ENCODE measurements around the gene SEPHS1. TPM values are rescaled to one million over a fixed set of nuclear protein-coding genes. Genes with fewer than 3 reads are reported as not detected.

The SEPHS1 gene
- total and polyA plus RNA-seq, 3 experiments from 2014 or later = 22.4 to 59.4 (median 52.0) TPM

DNA sequence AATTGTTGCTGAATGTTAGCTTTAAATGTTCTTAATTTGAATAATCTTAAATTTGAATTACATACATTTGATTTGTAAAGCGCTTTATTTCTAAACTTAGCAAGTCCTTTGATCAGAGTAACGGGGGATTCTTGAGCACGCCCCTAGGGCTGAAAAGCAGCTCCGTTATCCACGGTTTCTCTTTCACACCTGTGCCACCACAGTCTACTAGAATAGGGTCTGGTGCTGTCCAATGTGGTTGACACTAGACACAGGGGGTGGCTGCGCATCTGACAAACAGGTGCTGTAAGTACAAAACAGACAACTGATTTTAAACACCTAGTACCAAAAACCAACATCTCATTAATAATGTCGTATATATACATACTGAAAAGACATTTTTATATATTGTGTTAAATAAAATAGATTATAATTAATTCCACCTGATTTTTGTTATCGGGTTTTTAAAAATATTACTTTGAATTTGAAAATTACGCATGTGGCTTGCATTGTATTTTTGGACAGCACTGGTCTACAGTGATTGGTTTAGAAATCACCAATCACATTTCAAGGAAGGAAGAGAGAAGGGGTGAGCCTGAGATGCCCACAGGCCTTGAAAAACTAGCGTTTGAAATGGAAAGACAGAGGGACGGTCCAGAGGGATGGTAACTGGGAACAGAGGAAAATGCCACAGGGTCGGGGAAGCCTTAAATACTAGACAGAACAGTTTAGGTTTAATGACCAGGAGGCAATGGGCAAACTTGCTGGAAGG is 7.3 kb downstream of the SEPHS1 start:
- no peak overlapping the region for H3K4me3 ChIP-seq (ENCODE audit: low read length)
- H3K27me3 Mint-ChIP-seq = no peaks in the 10 kb centered on the region
- H3K4me1 Mint-ChIP-seq = peaks cover 28 to 57% (median 52%) of the 10 kb centered on the region in 3 donors
- ChIA-PET CTCF (interaction anchor here (1.1 to 2.5 kb wide), 2 partner anchors 8 to 38 kb away, joined by 3 to 6 read pairs; no protein-coding TSS in a partner anchor), POLR2A (interaction anchor here (1.1 kb wide), 1 partner anchor 38 kb away, joined by 3 read pairs; no protein-coding TSS in a partner anchor)
- no peaks in the 10 kb centered on the region for H3K9me3 ChIP-seq (ENCODE audit: low read length)
- H3K4me1 ChIP-seq (ENCODE audit: insufficient read depth, low read length) = peaks cover 10% of the 10 kb centered on the region
- peak; percentile 22 to 66 (median 27) for DNase-seq
- peak overlapping the region; percentile 36 to 72 (median 63) for H3K4me3 Mint-ChIP-seq
- no peaks in the 10 kb centered on the region for H3K9me3 Mint-ChIP-seq
- H3K36me3 ChIP-seq (ENCODE audit: insufficient read depth, low read length) = no peaks in the 10 kb centered on the region
- H3K27ac Mint-ChIP-seq = peak overlapping the region in 6 of 8 donors; percentile 55 to 84 (median 71)
- H3K27ac ChIP-seq (ENCODE audit: low read depth, low read length) = no peak overlapping the region
- H3K36me3 Mint-ChIP-seq = peaks cover 0 to 44% (median 8%) of the 10 kb centered on the region in 3 donors
- no peaks in the 10 kb centered on the region for H3K27me3 ChIP-seq (ENCODE audit: insufficient read depth, low read length, poor library complexity, severe bottlenecking)

DNA sequence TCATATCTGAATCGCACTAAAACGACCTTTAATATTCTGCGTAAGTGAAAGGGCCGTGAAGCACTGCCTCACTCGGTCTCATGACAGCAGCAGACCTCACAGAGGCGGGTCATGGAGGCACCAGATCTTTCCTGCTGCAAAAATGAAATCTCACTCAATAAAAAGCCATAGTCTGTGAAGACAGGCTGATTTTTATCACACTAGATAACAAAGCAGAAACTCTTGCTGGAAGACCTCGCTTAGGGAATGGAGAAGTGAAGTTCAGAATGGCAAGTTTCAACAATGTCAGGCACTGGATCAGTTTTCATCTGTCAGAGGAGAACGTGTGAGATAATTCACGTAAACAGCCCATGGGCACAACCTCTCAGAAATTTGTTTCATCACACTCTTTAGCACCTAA is 8.0 kb downstream of the SEPHS1 start:
- Mint-ChIP-seq H3K9me3 (no peaks in the 10 kb centered on the region), H3K4me3 (peak overlapping the region in 6 of 7 donors; percentile 21 to 74 (median 59)), H3K27me3 (no peaks in the 10 kb centered on the region), H3K36me3 (peaks cover 0 to 48% (median 8%) of the 10 kb centered on the region in 3 donors), H3K4me1 (peaks cover 25 to 49% (median 45%) of the 10 kb centered on the region in 3 donors), H3K27ac (peak overlapping the region in 6 of 8 donors; percentile 17 to 83 (median 62))
- no peak for DNase-seq
- Histone ChIP-seq H3K4me1 (ENCODE audit: insufficient read depth, low read length) (peaks cover 10% of the 10 kb centered on the region), H3K4me3 (ENCODE audit: low read length) (no peak overlapping the region), H3K27me3 (ENCODE audit: insufficient read depth, low read length, poor library complexity, severe bottlenecking) (no peaks in the 10 kb centered on the region), H3K9me3 (ENCODE audit: low read length) (no peaks in the 10 kb centered on the region), H3K27ac (ENCODE audit: low read depth, low read length) (no peak overlapping the region), H3K36me3 (ENCODE audit: insufficient read depth, low read length) (no peaks in the 10 kb centered on the region)
- CTCF ChIA-PET = interaction anchor here (1.1 kb wide), 1 partner anchor 9 kb away, joined by 3 read pairs; no protein-coding TSS in a partner anchor
- POLR2A ChIA-PET = interaction anchor here (1.1 kb wide), 1 partner anchor 38 kb away, joined by 3 read pairs; no protein-coding TSS in a partner anchor

DNA sequence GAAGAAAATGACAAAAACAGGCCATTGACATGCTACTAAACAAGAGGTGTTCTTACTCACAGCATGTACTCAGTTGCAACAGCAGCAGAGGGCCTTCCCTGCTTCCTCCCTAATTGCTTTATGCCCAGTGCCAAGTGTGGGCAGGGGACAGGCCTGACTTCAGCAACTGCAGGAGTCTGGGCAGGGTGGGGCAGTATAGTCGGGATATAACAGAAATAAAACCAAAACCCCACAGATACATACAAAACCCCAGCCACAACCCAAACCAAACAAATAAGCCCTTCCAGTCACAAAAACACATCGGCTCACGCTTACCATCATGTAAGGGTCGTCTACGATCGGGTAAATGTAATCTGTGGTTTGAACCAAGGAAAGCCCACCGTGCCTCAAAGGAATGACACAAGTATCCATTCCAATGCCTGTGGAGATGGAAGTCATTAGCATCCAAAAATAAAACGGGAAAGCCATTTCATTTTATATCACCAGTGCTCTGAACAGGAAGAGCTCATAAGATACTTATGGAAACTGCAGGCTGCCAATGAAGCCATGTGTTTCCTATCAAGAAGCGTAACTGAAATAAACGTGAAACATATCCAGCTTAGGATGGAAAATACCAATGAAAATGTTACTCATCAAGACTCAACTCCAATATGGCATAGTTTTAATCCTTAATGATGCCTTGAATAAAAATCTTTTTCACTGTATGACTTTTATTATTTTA is 9.5 kb downstream of the SEPHS1 start:
- no peaks in the 10 kb centered on the region for H3K9me3 Mint-ChIP-seq
- peaks cover 18 to 39% (median 32%) of the 10 kb centered on the region in 3 donors for H3K4me1 Mint-ChIP-seq
- no peak overlapping the region for H3K27ac ChIP-seq (ENCODE audit: low read depth, low read length)
- H3K27me3 ChIP-seq (ENCODE audit: insufficient read depth, low read length, poor library complexity, severe bottlenecking) = no peaks in the 10 kb centered on the region
- DNase-seq = no peak
- ChIA-PET POLR2A (no interaction called here), CTCF (no interaction called here)
- H3K36me3 Mint-ChIP-seq = peaks cover 0 to 56% (median 8%) of the 10 kb centered on the region in 3 donors
- H3K4me1 ChIP-seq (ENCODE audit: insufficient read depth, low read length) = peaks cover 10% of the 10 kb centered on the region
- peak overlapping the region in 1 of 7 donors; percentile 45 for H3K4me3 Mint-ChIP-seq
- H3K27ac Mint-ChIP-seq = no peak overlapping the region
- H3K4me3 ChIP-seq (ENCODE audit: low read length) = no peak overlapping the region
- H3K9me3 ChIP-seq (ENCODE audit: low read length) = no peaks in the 10 kb centered on the region
- no peaks in the 10 kb centered on the region for H3K27me3 Mint-ChIP-seq
- H3K36me3 ChIP-seq (ENCODE audit: insufficient read depth, low read length) = no peaks in the 10 kb centered on the region

DNA sequence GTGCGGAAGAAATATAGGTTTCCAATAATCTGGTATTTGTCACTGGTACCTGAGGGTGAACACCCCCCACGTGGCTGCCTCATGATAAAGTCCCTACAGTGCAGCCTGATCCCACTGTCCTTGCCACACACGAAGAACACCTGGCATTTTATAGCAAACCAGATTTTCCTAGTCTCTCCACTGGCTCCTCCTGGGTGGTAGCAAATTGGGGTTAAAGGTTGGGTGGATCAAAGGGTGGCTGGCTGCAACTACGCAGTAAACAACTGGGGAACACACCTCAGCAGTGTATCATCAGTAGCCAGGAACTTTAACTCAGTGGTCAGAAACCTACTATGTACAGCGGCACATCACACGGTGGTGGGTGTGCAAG is 10.3 kb downstream of the SEPHS1 start:
- H3K27me3 Mint-ChIP-seq = no peaks in the 10 kb centered on the region
- Histone ChIP-seq H3K4me1 (ENCODE audit: insufficient read depth, low read length) (peaks cover 10% of the 10 kb centered on the region), H3K27me3 (ENCODE audit: insufficient read depth, low read length, poor library complexity, severe bottlenecking) (no peaks in the 10 kb centered on the region), H3K36me3 (ENCODE audit: insufficient read depth, low read length) (no peaks in the 10 kb centered on the region), H3K4me3 (ENCODE audit: low read length) (no peak overlapping the region), H3K9me3 (ENCODE audit: low read length) (no peaks in the 10 kb centered on the region), H3K27ac (ENCODE audit: low read depth, low read length) (no peak overlapping the region)
- DNase-seq = no peak
- ChIA-PET CTCF (no interaction called here), POLR2A (no interaction called here)
- H3K27ac Mint-ChIP-seq = no peak overlapping the region
- H3K9me3 Mint-ChIP-seq = no peaks in the 10 kb centered on the region
- H3K36me3 Mint-ChIP-seq = peaks cover 0 to 56% (median 8%) of the 10 kb centered on the region in 3 donors
- peak overlapping the region in 1 of 7 donors; percentile 45 for H3K4me3 Mint-ChIP-seq
- H3K4me1 Mint-ChIP-seq = peaks cover 18 to 38% (median 31%) of the 10 kb centered on the region in 3 donors

DNA sequence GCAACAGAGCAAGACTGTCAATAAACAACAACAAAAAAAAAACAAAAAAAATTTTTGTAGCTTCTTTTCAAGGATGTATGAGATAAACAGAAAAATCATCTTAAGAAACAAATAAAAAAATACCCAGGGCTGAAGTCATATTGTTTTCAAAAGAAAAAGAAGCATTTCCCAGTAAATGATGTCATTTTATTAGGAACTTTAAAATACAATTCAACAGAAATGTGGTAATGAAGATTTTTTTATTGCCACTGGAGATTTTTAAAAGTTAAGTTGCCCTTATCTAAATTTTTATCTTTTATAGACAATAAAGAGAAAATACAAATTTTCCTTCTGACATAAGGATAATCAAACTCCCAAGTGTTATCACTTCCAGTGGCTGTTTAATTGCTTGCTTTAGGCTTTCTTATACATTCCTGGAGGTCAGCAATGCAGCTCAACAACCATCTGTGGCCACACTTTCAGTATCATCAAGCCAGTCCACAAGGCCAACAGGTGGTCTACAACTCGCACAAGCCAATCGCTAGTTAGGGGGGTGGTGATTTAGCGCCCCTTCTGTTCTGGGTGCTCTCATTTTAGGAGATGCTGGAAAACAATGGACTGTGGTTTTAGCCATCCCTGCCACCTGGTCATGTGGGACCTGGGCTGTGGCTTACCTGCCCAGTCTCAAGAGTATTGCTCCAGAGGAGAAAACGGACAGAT is 10.8 kb downstream of the SEPHS1 start:
- H3K27ac ChIP-seq (ENCODE audit: low read depth, low read length) = no peak overlapping the region
- CTCF ChIA-PET = no interaction called here
- Mint-ChIP-seq H3K27me3 (no peaks in the 10 kb centered on the region), H3K27ac (no peak overlapping the region), H3K36me3 (peaks cover 0 to 60% (median 10%) of the 10 kb centered on the region in 3 donors), H3K4me1 (peaks cover 18 to 35% (median 31%) of the 10 kb centered on the region in 3 donors), H3K9me3 (no peaks in the 10 kb centered on the region), H3K4me3 (peak overlapping the region in 1 of 7 donors; percentile 59)
- H3K27me3 ChIP-seq (ENCODE audit: insufficient read depth, low read length, poor library complexity, severe bottlenecking) = no peaks in the 10 kb centered on the region
- no peaks in the 10 kb centered on the region for H3K36me3 ChIP-seq (ENCODE audit: insufficient read depth, low read length)
- no peak for DNase-seq
- no peak overlapping the region for H3K4me3 ChIP-seq (ENCODE audit: low read length)
- H3K4me1 ChIP-seq (ENCODE audit: insufficient read depth, low read length) = peaks cover 10% of the 10 kb centered on the region
- H3K9me3 ChIP-seq (ENCODE audit: low read length) = no peaks in the 10 kb centered on the region
- POLR2A ChIA-PET = interaction anchor here (1.1 kb wide), 1 partner anchor 37 kb away, joined by 4 read pairs; the partner anchor contains the start of gene PHYH

DNA sequence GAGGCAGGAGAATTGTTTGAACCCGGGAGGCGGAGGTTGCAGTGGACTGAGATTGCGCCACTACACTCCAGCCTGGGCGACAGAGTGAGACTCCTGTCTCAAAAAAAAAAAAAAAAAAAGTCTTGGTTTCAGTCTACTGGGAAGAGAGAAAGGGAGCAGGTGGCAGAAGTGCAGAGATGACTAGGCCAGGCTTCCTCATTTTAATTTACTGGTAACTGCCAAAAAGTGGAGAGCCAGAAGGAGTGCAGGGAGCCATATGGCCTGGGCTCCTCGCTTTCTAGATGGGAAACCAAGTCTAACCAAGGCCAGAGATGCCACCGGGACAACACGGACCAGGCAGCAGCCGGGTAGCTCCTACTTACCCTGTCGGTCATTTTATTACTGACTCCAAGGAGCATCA is 12.2 kb downstream of the SEPHS1 start:
- ChIA-PET CTCF (no interaction called here), POLR2A (no interaction called here)
- Histone ChIP-seq H3K27me3 (ENCODE audit: insufficient read depth, low read length, poor library complexity, severe bottlenecking) (no peaks in the 10 kb centered on the region), H3K27ac (ENCODE audit: low read depth, low read length) (no peak overlapping the region), H3K4me1 (ENCODE audit: insufficient read depth, low read length) (peaks cover 10% of the 10 kb centered on the region), H3K9me3 (ENCODE audit: low read length) (no peaks in the 10 kb centered on the region), H3K4me3 (ENCODE audit: low read length) (no peak overlapping the region), H3K36me3 (ENCODE audit: insufficient read depth, low read length) (peaks cover 6% of the 10 kb centered on the region)
- no peak for DNase-seq
- Mint-ChIP-seq H3K4me3 (no peak overlapping the region), H3K9me3 (no peaks in the 10 kb centered on the region), H3K27ac (no peak overlapping the region), H3K27me3 (no peaks in the 10 kb centered on the region), H3K4me1 (peaks cover 15 to 29% (median 28%) of the 10 kb centered on the region in 3 donors), H3K36me3 (peaks cover 7 to 72% (median 19%) of the 10 kb centered on the region in 3 donors)

DNA sequence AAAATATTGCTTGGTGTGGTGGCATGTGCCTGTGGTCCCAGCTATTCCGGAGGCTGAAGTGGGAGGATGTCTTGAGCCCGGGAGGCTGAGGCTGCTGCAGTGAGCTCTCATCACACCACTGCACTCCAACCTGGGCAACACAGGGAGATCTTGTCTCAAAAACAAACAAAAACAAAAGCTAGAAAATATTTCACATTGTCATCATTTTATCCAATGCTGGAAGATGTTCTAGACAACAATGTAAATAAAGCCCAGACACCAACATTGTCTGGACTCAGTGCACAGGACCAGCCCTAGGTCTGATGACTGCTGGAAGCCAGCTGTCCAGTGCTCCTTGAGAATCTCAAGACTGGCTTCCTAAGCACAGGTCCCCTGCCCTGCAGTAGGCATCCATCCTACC is 13.5 kb downstream of the SEPHS1 start:
- no peaks in the 10 kb centered on the region for H3K9me3 ChIP-seq (ENCODE audit: low read length)
- CTCF ChIA-PET = no interaction called here
- no peaks in the 10 kb centered on the region for H3K27me3 ChIP-seq (ENCODE audit: insufficient read depth, low read length, poor library complexity, severe bottlenecking)
- no peak for DNase-seq
- H3K4me3 Mint-ChIP-seq = no peak overlapping the region
- H3K27me3 Mint-ChIP-seq = no peaks in the 10 kb centered on the region
- no peaks in the 10 kb centered on the region for H3K9me3 Mint-ChIP-seq
- H3K4me1 ChIP-seq (ENCODE audit: insufficient read depth, low read length) = no peaks in the 10 kb centered on the region
- H3K4me3 ChIP-seq (ENCODE audit: low read length) = no peak overlapping the region
- no peak overlapping the region for H3K27ac Mint-ChIP-seq
- POLR2A ChIA-PET = no interaction called here
- H3K36me3 ChIP-seq (ENCODE audit: insufficient read depth, low read length) = peaks cover 6% of the 10 kb centered on the region
- peaks cover 10 to 16% (median 15%) of the 10 kb centered on the region in 3 donors for H3K4me1 Mint-ChIP-seq
- no peak overlapping the region for H3K27ac ChIP-seq (ENCODE audit: low read depth, low read length)
- peaks cover 8 to 80% (median 17%) of the 10 kb centered on the region in 3 donors for H3K36me3 Mint-ChIP-seq
